IPS-18a (cell line): ENCODE data around the gene SDK1.

Source experiments
- H3K27ac ChIP-seq: one replicate; pipeline ENCODE4 v1.5.1; 2013; ENCODE audit warnings: low read length
- H3K27me3 ChIP-seq: one replicate; pipeline ENCODE4 v1.6.1; 2013; ENCODE audit warnings: mild to moderate bottlenecking, low read length; ENCODE audit not compliant: control insufficient read depth, insufficient read depth
- H3K36me3 ChIP-seq: one replicate; pipeline ENCODE4 v1.6.1; 2013; ENCODE audit warnings: low read depth, low read length; ENCODE audit not compliant: control insufficient read depth
- H3K4me1 ChIP-seq: one replicate; pipeline ENCODE4 v1.6.1; 2013; ENCODE audit warnings: low read depth, low read length; ENCODE audit not compliant: control insufficient read depth
- H3K4me3 ChIP-seq: one replicate; pipeline ENCODE4 v1.5.1; 2013; ENCODE audit warnings: low read length
- H3K9ac ChIP-seq: one replicate; pipeline ENCODE4 v1.6.1; 2013; ENCODE audit warnings: mild to moderate bottlenecking, low read length, moderate library complexity
- H3K9me3 ChIP-seq: one replicate; pipeline ENCODE4 v1.6.1; 2013; ENCODE audit warnings: low read depth, low read length; ENCODE audit not compliant: control insufficient read depth

The SDK1 gene

DNA sequence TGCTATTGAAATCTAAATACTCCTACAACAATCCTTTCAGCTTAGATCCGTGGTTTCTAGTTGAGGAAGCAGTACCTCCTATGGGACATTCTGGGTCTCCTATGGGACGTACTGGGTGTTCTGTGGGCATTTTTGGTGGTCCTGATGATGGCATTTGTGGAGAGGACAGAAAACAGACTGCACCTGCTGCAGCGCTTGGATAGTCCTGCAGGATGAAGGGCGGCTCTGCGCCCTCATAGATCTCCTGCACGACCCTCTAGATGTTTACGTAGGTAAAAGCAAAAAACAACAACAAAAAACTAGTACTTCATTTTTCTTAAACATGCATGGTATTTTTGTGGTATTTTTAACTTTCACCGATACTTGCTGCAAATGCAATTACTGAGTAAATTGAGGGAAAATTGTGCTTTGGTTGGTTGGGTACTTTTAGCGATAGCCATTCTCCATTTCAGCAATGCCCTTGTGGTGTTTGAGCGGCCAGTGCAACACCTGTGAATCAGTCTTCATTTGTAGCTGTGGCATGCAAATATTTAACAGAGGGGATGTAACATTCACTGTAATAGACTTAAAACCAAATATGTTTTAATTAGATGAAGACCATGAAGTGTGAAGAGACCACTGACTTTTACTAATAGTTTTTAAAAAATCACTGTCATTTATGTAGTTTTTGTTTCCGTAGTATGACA lies 461.2 kb downstream of the SDK1 start:
- no peak overlapping the region for H3K9ac ChIP-seq
- no peaks in the 10 kb centered on the region for H3K4me1 ChIP-seq
- no peaks in the 10 kb centered on the region for H3K27me3 ChIP-seq
- H3K27ac ChIP-seq: no peak overlapping the region
- no peaks in the 10 kb centered on the region for H3K9me3 ChIP-seq
- H3K36me3 ChIP-seq: no peaks in the 10 kb centered on the region
- H3K4me3 ChIP-seq: no peak overlapping the region

DNA sequence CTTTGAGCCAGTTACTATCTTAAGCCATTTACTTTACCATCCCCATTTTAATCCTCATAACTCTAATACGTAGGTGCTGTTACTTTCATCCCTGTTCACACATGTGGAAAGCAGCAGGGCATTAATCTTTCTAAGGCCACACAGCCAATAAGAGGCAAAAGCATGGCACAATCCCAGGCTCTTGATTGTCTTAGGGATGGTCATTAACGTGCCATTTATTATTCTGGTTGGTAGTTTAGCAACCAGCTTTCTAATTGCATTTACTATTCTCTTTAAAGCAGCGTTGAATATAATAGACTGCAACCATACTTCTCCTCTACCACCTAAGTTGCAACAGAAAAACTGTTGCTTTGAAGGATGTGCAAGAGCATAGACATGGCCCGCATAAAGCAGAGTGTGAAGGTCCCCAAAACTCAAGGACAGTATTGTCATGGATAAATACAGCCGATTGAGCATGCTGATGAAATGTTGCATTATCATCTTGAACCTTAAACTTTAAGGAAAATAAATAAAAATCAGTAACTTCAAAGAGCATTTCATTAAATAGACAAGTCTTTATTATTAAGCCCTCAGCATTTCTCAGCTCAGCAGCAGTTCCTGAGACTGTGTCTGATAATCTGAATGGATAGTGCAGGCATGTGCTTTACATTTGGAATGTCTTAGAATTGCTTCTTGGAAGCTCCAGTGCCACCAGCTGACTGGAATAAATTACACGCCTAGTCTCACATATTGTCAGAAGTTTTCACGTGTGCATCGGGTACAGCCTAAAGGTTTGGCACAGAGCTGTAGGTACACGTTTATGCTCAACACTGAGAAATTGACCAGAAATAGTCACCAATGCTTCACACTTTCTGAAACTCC lies 467.1 kb downstream of the SDK1 start:
- no peaks in the 10 kb centered on the region for H3K27me3 ChIP-seq
- no peak overlapping the region for H3K4me3 ChIP-seq
- H3K9me3 ChIP-seq: no peaks in the 10 kb centered on the region
- no peaks in the 10 kb centered on the region for H3K36me3 ChIP-seq
- no peak overlapping the region for H3K27ac ChIP-seq
- no peak overlapping the region for H3K9ac ChIP-seq
- H3K4me1 ChIP-seq: no peaks in the 10 kb centered on the region

DNA sequence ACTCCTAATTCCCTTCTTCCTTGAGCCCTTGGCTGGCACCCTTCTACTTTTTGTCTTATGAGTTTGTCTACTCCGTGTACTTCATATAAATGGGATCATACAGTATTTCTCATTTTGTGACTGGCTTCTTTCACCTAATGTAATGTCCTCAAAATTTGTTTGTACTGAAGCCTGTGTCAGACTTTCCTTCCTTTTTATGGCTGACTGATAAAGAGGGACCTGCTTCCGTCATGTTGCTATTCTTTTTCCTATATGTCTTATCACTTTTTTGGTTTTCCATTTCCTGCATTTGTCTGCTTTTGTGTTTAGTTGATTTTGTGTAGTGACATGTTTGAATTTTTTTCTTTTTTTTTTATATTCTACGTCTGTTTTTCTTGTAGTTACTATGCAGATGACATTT lies 470.9 kb downstream of the SDK1 start:
- Histone ChIP-seq H3K4me3 (no peak overlapping the region), H3K27me3 (no peaks in the 10 kb centered on the region), H3K36me3 (no peaks in the 10 kb centered on the region), H3K9ac (no peak overlapping the region), H3K27ac (no peak overlapping the region), H3K9me3 (no peaks in the 10 kb centered on the region), H3K4me1 (no peaks in the 10 kb centered on the region)

DNA sequence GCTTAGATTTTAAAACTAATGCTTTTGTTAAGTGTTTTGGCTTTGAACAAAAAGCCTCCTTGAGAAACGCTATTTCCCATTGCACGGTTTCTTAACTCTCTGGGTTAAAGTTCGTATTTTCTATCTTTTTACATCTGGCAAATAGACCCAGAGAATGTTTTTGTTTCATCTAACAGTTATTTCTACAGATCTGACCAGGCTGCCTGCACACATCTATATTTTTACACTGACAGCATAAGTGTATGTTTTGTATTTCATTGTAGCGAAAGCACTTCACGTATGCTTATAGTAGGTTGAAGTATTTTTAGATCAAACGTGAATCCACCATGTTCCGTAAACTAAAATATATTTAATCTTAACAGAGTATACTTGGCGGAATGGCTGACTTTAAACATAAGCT lies 477.3 kb downstream of the SDK1 start:
- no peak overlapping the region for H3K27ac ChIP-seq
- peaks cover 5% of the 10 kb centered on the region for H3K4me1 ChIP-seq
- H3K4me3 ChIP-seq: no peak overlapping the region
- H3K36me3 ChIP-seq: no peaks in the 10 kb centered on the region
- H3K27me3 ChIP-seq: no peaks in the 10 kb centered on the region
- no peaks in the 10 kb centered on the region for H3K9me3 ChIP-seq
- H3K9ac ChIP-seq: no peak overlapping the region

DNA sequence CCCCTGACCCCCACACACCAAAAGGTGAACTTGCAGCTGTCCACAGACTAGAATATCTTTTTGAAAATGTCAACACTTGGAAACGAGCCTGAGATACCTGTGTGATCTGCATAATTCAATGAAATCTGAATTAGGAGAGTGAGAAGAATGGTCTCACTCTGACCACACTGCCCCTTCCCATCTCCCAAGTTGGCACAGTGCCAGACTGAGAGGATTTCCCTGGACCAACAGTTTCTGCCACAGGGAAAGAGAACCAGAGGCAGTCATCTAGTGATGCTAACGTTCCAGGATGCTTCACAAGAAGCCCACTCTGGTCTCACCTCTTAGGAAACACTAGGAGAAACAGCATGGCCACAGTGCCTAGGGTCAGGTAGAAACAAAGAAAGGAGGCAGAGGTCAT lies 479.0 kb downstream of the SDK1 start:
- H3K4me3 ChIP-seq: no peak overlapping the region

DNA sequence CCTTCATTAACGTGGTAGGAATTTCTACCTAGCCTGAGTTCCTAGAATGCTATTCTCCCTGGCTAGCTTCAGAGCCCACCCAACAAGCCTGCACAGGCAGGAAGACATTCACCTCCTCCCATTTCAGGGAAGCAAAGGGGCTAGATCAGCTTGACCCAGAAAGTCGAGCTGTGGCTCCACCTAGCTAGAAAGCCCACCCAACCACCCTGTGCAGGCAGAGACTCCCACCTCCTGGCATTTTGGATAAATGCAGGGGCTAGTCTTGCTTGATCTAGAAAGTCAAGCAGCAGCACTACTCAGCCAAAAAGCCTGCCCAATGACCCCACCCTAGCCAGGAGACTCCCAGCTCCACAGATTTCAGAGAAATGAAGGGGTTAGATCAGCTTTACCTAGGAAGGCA lies 479.5 kb downstream of the SDK1 start:
- Histone ChIP-seq H3K36me3 (no peaks in the 10 kb centered on the region), H3K9me3 (no peaks in the 10 kb centered on the region), H3K27me3 (no peaks in the 10 kb centered on the region), H3K27ac (no peak overlapping the region), H3K9ac (no peak overlapping the region), H3K4me1 (peaks cover 5% of the 10 kb centered on the region), H3K4me3 (no peak overlapping the region)

More for the DNA sequence above, 479.0 kb downstream of the SDK1 start:
- no peak overlapping the region for H3K9ac ChIP-seq
- H3K4me1 ChIP-seq: peaks cover 5% of the 10 kb centered on the region
- no peaks in the 10 kb centered on the region for H3K36me3 ChIP-seq
- no peak overlapping the region for H3K27ac ChIP-seq
- H3K27me3 ChIP-seq: no peaks in the 10 kb centered on the region
- no peaks in the 10 kb centered on the region for H3K9me3 ChIP-seq

DNA sequence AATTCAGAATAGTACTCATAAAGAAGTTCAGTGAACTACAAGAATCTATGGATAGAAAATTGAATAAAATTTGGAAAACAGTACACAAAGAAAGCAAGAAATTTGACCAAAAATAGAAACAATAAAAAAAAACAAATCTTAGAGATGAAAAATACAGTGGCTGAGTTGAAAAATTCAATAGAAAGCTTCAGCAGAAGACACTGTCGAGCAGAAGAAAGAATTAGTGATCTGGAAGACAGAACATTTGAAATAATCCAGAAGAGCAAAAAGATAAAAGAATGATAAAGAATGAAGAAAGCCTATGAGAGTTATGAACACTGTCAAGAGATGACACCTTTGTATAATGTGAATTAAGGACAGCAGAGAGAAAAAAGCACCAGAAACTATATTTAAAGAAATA lies 480.6 kb downstream of the SDK1 start:
- Histone ChIP-seq H3K9me3 (no peaks in the 10 kb centered on the region), H3K27me3 (no peaks in the 10 kb centered on the region), H3K4me3 (no peak overlapping the region), H3K36me3 (no peaks in the 10 kb centered on the region), H3K9ac (no peak overlapping the region), H3K4me1 (peaks cover 5% of the 10 kb centered on the region), H3K27ac (no peak overlapping the region)

DNA sequence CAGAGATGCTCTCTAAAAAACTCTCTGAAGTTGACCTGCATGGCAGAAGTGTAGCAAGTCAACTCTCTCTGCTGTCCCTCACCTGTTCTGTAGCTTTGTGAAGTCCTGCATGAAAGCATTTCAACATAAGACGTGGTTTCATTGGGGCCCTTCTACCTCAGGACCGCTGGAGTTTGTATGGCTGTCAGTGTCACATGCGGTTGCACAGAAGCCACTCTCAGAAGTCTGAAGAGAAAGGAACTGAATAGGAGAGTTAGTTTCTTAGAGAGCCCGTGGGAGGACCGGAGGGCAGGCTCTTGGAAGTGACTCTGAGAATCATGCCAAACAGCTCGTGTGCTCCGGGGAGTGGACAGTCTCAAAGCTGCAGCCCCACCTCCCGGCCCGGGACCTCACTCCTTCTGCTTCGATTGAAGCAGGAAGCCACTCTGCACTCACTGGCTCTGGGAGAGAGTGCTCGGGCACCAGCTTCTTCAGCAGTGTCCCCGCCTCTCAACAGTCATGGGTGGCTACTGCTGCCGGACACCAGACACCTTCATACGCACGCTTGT lies 486.7 kb downstream of the SDK1 start:
- Histone ChIP-seq H3K36me3 (no peaks in the 10 kb centered on the region), H3K9ac (no peak overlapping the region), H3K27ac (no peak overlapping the region), H3K4me3 (no peak overlapping the region), H3K9me3 (no peaks in the 10 kb centered on the region), H3K27me3 (no peaks in the 10 kb centered on the region), H3K4me1 (no peaks in the 10 kb centered on the region)

DNA sequence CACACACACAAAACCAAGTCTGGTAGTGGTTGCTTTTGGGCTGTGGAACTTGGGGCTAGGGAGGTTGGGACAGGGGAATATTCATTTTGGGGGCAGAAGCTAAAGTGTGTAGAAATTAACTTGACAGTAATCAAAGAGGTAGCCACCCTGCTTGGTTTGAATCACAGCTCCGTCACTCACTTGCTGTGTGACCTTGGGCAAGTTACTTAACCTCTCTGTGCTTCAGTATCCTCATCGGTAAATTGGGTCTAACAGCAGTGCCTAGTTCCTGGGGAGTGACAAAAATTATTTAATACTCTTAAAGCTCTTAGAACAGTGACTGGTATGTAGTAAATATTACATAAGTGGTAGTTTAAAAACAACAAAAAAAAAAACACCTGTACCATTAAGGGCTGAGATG lies 489.8 kb downstream of the SDK1 start:
- no peaks in the 10 kb centered on the region for H3K27me3 ChIP-seq
- H3K4me1 ChIP-seq: no peaks in the 10 kb centered on the region
- no peaks in the 10 kb centered on the region for H3K36me3 ChIP-seq
- no peak overlapping the region for H3K9ac ChIP-seq
- H3K9me3 ChIP-seq: no peaks in the 10 kb centered on the region
- H3K27ac ChIP-seq: no peak overlapping the region
- no peak overlapping the region for H3K4me3 ChIP-seq

DNA sequence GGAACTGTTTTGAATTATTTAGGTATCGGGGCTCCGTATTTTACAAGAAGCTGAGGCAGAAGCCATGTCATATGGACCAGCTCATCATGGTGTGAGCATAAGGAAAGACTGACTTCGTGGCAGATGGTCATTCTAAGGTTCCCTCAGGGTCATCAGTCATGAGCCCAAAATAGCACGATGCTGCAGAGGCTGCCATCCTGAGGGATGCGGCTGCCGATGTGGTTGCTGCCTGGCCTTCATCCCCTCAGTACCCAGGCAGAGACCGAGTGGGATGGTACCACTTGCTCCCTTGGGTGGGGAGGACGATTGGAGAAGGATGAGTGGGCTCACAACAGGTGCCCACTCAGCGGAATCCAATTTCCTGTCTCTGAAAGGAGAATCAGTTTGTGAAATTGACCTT lies 490.3 kb downstream of the SDK1 start:
- Histone ChIP-seq H3K9me3 (no peaks in the 10 kb centered on the region), H3K27me3 (no peaks in the 10 kb centered on the region), H3K36me3 (no peaks in the 10 kb centered on the region), H3K27ac (no peak overlapping the region), H3K4me1 (no peaks in the 10 kb centered on the region), H3K4me3 (no peak overlapping the region), H3K9ac (no peak overlapping the region)

DNA sequence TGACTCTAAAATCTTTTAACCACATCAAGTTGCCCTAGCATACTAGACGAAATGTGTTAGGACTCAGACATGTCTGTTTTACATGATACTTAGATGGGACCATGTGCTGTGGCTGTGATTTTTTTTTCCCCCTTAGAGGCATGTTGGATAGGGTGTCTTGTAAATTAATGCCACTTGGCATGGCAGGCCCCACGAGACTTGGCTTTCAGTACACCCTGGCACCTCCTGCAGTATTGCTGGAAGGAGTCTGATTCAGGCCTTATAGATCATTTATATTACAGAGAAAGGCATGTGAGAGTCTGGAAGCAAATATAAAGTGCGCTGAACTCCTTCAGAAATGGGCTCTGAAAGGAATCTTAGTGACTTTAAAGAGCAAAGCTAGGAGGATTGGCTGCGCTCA lies 494.1 kb downstream of the SDK1 start:
- no peaks in the 10 kb centered on the region for H3K27me3 ChIP-seq
- H3K4me1 ChIP-seq: no peaks in the 10 kb centered on the region
- H3K27ac ChIP-seq: no peak overlapping the region
- H3K9ac ChIP-seq: no peak overlapping the region
- no peaks in the 10 kb centered on the region for H3K36me3 ChIP-seq
- H3K9me3 ChIP-seq: no peaks in the 10 kb centered on the region
- H3K4me3 ChIP-seq: no peak overlapping the region
